ENCODE data around the gene MTMR10. TPM values are rescaled to one million over a fixed set of nuclear protein-coding genes. Genes with fewer than 3 reads are reported as not detected.

MTMR10 gene
- total RNA-seq, 1 donor = 37.6 TPM

DNA sequence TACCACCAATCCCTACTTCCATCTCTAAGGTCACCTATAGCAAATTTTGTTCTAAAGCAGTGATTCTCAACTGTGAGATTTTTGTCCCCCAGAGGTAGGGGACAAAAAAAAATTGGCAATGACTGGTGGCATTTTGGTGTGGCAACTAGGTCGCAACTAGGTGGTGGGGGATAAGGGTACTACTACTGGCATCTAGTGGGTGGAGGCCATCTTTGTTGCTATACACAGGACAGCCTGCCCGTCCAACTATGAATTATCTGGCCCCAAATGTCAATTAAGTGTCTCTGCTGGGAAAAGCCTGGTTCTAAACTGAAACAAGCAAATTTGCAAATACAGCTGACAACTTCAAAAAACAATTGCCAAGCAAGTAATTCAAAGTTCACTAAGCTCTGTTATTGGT is 1.4 kb downstream of the MTMR10 start:
- TF ChIP-seq, protein P1, sequence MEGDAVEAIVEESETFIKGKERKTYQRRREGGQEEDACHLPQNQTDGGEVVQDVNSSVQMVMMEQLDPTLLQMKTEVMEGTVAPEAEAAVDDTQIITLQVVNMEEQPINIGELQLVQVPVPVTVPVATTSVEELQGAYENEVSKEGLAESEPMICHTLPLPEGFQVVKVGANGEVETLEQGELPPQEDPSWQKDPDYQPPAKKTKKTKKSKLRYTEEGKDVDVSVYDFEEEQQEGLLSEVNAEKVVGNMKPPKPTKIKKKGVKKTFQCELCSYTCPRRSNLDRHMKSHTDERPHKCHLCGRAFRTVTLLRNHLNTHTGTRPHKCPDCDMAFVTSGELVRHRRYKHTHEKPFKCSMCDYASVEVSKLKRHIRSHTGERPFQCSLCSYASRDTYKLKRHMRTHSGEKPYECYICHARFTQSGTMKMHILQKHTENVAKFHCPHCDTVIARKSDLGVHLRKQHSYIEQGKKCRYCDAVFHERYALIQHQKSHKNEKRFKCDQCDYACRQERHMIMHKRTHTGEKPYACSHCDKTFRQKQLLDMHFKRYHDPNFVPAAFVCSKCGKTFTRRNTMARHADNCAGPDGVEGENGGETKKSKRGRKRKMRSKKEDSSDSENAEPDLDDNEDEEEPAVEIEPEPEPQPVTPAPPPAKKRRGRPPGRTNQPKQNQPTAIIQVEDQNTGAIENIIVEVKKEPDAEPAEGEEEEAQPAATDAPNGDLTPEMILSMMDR (IDR thresholded peaks at IDR 0.05; ENCODE audit: insufficient read depth, low read depth, low read length) = no peak
- no peak for DNase-seq (ENCODE audit: low read depth)

DNA sequence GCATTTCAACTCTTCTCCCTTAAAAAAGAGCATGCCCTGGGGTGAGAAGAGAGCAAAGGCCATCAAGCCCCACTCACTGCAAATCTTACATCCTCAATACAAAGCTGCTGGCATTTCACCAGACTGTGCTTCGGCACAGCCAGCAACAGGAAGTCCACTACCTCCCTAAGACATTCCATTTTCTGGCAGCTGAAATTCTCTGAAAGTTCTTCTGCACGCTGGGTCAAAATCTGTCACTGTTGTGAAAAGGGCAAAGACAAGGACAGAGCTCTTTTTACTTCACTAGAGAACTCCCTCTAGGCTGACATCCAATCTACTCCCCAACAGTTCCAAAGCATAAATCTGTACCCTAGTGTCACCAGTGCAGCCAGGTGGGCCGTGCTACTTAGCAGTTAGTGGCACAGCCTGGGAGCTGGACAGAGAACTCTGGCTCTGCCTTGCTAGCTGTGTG is 6.3 kb downstream of the MTMR10 start:
- no peak overlapping the region for H3K4me3 ChIP-seq (ENCODE audit: low read depth, low read length)
- TF ChIP-seq, protein P1 (IDR thresholded peaks at IDR 0.05; ENCODE audit: insufficient read depth, low read depth, low read length) = no peak
- peak; percentile 16 for DNase-seq (ENCODE audit: low read depth)

More for the DNA sequence above, 1.4 kb downstream of the MTMR10 start:
- H3K4me3 ChIP-seq (ENCODE audit: low read depth, low read length) = peak overlapping the region; percentile 96

DNA sequence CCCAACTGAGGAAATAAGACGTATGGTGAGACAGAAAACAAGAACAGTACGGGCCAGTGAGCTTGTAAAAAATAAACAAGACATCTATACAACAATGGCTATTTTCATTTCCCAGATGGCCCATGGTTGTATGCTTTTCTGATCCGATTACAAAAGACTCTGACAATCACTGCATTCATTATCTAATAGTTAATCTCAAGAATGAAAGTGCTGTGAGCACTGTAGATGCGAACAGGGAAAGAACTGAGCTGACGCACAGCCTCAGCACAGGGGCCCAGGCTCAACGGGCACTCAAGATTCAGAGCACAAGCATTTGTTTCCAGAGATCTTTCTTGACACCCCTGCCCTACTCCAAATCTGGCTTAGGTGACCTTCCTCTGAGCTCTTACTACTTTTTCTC is 6.9 kb downstream of the MTMR10 start:
- H3K4me3 ChIP-seq (ENCODE audit: low read depth, low read length) = no peak overlapping the region
- TF ChIP-seq, protein P1 (IDR thresholded peaks at IDR 0.05; ENCODE audit: insufficient read depth, low read depth, low read length) = no peak
- DNase-seq (ENCODE audit: low read depth) = peak; percentile 19

DNA sequence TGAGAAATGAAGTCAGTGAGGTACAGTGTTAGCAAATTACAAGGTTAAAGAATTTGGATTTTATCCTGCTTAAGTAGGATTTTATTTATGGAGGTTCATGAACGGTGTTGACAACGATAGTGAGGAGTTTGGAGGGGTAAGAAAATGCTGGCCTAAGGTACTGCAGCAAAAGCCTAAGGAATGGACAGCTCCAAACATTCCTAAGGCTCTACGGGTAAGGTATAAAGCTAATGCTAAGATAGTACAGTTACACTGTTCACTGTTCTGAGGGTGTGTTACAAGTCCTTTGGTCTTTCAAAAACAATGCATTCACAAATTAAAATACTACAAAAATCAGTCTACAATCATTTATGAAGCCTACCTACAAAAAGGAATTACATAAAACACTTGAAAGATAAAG is 7.3 kb downstream of the MTMR10 start:
- no peak overlapping the region for H3K4me3 ChIP-seq (ENCODE audit: low read depth, low read length)
- TF ChIP-seq, protein P1 (IDR thresholded peaks at IDR 0.05; ENCODE audit: insufficient read depth, low read depth, low read length) = no peak
- DNase-seq (ENCODE audit: low read depth) = peak; percentile 13

DNA sequence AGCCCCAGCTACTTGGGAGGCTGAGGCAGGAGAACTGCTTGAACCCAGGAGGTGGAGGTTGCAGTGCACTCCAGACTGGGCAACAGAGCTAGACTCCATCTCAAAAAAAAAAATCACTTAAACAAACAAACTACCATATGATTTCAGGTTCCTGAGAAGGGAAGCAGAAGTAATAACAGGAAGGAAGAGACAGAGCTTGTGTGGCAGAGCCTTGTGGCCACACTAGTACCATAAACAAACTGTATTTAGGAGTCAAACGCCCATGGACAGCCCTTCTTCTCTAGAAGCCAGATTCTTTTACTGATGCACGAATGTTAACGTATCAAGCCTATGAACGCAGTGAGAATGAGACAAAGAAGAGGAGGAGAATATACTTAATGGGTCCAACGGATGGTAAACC is 12.0 kb downstream of the MTMR10 start:
- TF ChIP-seq, protein P1 (IDR thresholded peaks at IDR 0.05; ENCODE audit: insufficient read depth, low read depth, low read length) = no peak
- no peak for DNase-seq (ENCODE audit: low read depth)
- H3K4me3 ChIP-seq (ENCODE audit: low read depth, low read length) = no peak overlapping the region

DNA sequence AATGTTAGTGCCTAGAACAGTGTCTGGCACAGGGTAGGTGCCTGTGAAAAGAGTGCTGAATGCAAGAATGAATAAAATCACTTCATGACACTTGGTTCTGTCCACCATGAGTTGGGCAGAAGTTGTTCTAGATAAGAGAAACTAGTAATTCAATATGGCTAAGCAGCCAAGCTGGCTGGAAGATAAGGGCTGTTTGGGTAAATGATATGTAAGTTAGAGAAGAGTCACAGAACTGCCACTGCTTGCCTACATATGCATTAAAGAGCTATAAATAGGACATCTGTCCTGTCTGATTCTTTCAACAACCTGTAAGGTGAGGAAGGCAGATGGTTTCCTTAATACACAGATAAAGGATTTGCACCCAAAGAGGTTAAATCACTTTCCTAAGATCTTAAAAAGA is 13.1 kb downstream of the MTMR10 start:
- TF ChIP-seq, protein P1 (IDR thresholded peaks at IDR 0.05; ENCODE audit: insufficient read depth, low read depth, low read length) = no peak
- H3K4me3 ChIP-seq (ENCODE audit: low read depth, low read length) = no peak overlapping the region
- no peak for DNase-seq (ENCODE audit: low read depth)

DNA sequence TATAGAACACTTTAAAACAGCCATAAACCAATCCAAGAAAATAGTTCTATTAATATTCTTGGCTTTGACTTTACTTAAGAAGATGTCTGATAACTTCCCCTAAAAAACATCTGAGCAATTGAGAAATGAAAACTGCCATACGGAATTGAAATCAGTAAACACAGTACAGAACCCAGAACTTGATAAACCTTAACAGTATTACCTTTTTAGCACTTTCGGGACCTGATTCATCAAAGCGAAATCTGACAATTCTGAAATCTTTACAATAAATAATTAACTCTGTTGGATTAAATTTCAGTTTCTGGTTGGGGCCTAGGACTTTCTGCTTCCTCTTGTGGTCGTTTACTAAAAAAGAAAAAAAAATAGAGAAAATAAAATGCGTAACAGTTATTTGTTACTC is 17.3 kb downstream of the MTMR10 start:
- TF ChIP-seq, protein P1 (IDR thresholded peaks at IDR 0.05; ENCODE audit: insufficient read depth, low read depth, low read length) = no peak
- DNase-seq (ENCODE audit: low read depth) = no peak
- no peak overlapping the region for H3K4me3 ChIP-seq (ENCODE audit: low read depth, low read length)
